ENCODE results near the gene TBRG1.

DNA sequence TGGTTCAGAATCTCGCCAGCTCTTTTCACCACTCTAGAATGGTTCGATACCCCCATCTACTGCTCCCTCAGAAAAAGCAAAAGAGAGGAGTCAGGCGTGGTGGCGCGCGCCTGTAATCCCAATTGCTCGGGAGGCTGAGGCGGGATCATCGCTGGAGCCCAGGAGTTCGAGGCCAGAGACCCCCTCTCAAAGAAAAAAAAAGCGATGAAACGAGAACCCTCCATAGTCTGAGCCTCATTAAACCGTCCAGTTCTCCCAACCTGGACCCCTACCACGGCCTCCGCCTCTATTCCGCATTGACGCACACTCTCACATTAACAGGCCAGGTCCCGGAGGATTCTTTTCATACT is 51.5 kb downstream of the TBRG1 start:
- no peak for TF ChIP-seq EZH2 (IDR thresholded peaks at IDR 0.05; ENCODE audit: low read depth)
- TF ChIP-seq, protein P1, sequence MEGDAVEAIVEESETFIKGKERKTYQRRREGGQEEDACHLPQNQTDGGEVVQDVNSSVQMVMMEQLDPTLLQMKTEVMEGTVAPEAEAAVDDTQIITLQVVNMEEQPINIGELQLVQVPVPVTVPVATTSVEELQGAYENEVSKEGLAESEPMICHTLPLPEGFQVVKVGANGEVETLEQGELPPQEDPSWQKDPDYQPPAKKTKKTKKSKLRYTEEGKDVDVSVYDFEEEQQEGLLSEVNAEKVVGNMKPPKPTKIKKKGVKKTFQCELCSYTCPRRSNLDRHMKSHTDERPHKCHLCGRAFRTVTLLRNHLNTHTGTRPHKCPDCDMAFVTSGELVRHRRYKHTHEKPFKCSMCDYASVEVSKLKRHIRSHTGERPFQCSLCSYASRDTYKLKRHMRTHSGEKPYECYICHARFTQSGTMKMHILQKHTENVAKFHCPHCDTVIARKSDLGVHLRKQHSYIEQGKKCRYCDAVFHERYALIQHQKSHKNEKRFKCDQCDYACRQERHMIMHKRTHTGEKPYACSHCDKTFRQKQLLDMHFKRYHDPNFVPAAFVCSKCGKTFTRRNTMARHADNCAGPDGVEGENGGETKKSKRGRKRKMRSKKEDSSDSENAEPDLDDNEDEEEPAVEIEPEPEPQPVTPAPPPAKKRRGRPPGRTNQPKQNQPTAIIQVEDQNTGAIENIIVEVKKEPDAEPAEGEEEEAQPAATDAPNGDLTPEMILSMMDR (conservative IDR thresholded peaks at IDR 0.05): no peak

Measured in PC-9 (cell line).